DLD1 (cell line): ENCODE measurements around the gene MYLK2.
"Not testable (repeated sequence)": the region's sequence is repeated elsewhere in the genome, so short reads cannot be mapped to it uniquely, and the experiment has no call there.

Source experiments
- in situ Hi-C: cut with HindIII; loops from 2 replicates; pipeline ENCODE4 v1.10.0; 2017; ENCODE audit warnings: low sequenced_read_pairs

The MYLK2 gene

DNA sequence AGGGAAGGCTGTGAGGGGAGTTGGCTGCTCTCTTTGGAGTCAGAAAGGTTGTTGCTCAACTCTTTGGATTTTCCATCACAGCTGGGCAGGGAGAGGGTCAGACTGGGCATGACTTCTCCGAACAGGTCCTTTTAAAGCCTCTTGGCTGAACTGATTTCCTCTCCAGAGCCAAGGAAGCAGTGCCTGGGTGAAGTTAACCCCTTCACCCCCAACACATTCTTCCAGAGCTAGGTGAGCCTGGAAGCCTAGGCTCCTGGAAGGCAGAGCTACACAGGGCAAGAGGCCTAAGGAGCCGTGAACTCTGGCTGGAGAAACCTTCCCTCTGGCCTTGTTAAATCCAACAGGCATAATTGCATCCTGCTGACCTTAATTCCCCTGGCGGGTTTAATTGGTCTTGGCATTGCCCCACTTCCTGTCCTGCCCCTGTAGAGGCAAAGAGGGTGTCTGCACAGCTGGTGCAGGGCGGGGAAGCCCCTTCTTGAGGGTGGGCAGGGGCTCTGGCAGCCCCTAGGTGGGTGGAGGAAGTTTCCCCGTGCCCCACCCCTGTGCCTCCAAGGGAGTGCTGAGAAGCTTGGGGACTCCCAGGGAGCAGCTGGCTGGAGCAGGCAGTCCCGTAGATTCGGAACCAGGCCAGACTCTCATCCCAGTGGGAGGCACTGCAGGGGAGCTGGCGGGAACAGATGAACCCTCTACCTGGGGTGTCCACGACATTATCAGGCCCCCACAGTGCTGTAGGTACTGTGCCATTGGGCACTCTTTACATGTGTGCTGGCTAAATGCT, 3.6 kb upstream of the MYLK2 start:
- in situ Hi-C loops, result no loop called here

DNA sequence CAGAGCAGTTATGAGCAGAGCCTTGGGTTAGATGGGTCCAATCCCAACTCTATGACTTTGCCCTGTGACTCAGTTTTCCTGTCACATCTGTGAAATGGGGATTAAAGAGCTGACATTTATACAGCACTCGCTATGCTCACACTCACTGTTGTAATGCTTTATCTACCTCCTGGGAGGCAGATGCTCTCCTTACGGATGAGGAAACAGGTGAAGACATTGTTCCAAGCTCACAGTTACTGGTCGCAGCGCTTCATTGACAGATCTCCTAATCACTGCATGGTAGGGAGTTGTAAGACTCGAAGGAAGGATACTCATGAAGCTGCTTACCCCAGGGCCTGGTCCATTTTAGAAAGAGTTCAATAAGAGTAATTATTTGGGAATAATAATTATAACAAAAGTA, 2.9 kb upstream of the MYLK2 start:
- in situ Hi-C loops, result no loop called here

DNA sequence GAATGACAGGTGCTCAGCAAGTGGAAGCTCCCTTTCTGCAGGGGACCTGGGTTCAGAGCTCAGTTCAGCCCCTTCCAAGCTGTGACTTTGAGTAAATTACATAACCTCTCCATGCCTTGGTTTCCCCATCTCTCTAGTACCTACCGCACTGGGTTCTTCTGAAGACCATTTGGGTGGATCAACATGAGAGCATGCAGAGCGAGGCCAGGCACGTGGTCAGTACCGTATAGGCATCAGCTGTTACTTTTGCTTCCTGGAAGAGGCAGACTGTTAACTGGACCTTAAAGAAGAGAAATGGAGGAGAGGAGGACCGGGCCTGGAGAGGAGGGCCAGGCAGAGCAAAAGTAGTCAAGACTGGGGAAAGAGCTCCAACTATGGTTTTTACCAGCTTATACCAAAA, 1.7 kb upstream of the MYLK2 start:
- in situ Hi-C loops, result no loop called here

DNA sequence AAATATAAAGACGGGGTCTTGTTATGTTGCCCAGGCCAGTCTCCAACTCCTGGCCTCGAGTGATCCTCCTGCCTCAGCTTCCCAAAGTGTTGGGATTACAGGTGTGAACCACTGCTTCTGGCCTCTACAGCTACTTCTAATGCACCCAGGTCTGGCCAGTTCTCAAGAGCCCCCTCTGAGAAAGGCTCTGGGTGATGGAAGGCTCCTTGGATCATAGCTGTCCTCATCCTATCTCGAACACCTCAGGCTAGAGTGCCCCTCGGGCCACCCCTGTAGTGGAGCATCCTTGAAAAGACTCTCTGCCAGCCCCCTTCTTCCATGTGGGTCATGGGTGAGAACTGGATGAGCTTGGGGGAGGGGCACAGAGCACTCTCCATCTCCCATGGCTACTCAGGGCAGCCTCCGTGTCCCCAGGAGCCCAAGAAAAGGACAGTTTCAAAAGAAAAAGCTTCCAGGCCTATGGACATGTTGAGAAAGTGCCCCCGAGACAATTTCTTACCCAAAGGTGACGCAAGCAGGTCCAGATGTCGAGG, 714 bp upstream of the MYLK2 start:
- in situ Hi-C loops, result no loop called here

DNA sequence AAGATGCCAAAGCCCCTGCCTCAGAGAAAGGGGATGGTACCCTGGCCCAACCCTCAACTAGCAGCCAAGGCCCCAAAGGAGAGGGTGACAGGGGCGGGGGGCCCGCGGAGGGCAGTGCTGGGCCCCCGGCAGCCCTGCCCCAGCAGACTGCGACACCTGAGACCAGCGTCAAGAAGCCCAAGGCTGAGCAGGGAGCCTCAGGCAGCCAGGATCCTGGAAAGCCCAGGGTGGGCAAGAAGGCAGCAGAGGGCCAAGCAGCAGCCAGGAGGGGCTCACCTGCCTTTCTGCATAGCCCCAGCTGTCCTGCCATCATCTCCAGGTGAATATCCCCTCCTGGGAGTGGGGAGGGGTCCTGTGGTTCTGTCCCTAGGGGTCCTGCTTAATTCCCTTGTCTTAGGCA, 1.1 kb downstream of the MYLK2 start:
- in situ Hi-C loops, result no loop called here

DNA sequence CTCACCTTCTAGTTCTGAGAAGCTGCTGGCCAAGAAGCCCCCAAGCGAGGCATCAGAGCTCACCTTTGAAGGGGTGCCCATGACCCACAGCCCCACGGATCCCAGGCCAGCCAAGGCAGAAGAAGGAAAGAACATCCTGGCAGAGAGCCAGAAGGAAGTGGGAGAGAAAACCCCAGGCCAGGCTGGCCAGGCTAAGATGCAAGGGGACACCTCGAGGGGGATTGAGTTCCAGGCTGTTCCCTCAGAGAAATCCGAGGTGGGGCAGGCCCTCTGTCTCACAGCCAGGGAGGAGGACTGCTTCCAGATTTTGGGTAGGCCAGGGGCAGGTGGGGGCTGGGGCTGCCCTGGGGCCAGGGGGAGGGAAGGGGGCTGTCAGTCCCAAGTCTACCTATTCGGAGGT, 2.3 kb downstream of the MYLK2 start:
- in situ Hi-C loops, result no loop called here

DNA sequence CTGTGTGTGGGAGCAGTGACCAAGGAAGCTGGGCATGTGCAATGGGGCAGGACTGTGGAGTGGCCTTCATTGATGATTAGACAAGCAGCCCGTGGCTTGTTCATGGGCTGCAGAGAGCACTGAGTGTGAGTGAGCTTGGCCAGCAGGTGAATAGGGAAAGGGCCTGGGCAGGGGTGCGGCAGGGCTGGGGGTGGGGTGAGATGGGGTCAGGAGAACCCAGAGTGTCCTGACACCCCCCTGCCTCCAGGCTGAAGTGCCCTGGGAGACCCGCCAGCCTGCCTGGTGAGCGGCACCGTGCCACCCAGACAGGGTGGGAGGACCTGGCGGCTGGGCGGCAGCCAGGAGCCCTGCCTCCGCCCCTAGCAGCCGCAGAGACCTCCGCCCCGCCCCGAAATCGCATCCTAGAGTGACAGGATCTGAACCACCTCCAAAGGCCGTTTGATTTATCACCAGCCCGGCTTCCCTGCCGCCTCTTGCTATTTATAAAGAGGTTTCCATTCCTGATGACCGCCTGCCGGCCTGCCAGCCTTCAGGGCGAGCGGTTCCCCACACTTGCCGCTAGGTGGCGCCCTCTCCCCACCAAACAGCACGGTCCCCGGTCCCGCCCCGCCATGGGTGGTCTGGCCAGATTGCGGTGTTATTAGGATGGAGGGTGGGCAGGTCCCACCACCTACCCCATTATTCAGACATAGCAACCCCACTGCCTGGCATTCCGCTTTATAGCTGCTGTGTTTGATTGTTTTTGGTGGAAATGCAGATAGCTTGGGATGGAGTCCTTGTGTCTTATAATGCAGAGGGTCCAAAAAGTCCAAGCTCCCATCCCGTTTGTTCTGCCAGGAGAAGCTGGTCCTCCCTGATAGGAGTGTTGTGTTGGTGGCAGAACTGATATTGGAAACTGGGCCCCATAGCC, 3.5 kb downstream of the MYLK2 start:
- in situ Hi-C loops, result no loop called here

DNA sequence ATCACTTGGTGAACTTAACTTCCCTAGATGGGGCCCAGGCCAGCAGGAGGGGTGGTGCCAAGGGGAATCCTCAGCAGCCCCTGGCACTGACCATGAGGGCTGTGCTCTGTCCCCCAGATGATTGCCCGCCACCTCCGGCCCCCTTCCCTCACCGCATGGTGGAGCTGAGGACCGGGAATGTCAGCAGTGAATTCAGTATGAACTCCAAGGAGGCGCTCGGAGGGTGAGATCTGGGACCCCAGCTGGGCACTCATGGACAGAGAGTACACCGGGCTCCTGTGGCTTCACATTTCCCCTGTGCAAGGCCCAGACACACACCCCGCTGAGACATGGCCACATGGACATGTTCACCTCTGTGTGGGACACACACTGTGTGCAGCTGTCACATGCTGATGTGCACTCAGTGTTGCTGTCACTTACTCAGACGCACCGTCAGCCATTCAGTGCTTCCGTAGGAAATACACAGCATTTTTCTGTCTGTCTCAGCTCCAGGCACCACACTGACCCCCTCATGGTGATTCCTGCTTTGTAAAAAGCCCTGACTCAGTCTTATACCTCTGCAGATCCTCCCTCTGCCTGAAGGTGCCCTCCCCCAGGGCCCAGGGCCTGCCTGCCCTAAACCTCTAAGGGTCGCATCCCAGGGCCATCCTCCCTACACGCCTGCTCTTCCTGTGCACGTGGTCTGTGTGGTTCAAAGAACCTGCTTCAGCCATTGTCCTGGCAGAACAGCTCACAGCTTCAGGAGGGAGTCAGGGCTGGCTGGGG, 4.4 kb downstream of the MYLK2 start:
- in situ Hi-C loops, result no loop called here

DNA sequence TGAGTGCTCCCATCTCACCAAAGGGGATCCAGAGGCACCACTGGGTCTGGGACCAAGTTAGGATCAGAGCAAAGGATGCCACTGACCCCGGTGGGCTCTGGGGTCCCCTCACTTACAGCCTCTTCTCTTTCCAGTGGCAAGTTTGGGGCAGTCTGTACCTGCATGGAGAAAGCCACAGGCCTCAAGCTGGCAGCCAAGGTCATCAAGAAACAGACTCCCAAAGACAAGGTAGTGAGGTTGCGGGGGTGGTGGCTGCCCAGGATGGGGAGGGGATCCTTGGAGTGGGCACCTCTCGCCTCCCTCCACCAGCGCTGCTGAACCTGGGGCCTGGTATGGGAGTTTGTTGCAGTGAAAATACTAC, 4.9 kb downstream of the MYLK2 start:
- in situ Hi-C loops, result no loop called here

DNA sequence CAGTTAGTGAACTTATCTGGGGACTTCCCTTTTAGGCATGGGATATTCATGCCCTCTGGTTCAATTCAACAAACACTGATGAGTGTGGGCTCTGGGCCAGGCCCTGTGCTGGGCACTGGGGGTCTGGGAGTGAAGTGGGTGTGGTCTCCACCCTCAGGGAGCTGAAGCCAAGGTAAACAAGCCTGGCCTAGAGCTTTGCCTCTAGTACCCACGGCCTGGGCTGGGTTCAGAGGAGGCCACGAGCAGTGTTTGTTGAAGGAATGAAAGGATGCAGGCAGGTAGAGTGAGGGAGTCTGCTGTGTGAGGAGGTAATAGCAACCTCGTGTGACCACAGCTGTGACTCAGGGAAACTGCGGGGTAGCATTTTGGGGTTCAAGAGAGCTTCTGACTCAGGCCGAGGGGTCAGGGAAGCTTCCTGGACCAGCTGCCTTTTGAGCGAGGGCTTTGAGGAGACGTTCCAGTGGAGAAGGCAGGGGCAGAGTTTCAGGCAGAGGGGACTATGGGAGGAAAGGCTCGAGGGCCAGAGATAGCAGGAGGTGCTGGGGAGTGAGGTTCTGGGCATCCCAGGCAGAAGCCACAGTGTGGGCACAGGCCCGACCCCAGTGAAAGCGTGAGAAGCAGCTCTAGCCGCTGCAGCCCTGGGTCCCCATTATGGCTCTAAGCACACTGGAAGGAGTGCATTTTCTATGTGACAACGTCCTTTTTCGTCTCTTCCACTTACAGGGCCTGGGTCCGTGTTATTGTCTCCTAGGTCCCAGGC, 5.6 kb downstream of the MYLK2 start:
- in situ Hi-C loops, result no loop called here

DNA sequence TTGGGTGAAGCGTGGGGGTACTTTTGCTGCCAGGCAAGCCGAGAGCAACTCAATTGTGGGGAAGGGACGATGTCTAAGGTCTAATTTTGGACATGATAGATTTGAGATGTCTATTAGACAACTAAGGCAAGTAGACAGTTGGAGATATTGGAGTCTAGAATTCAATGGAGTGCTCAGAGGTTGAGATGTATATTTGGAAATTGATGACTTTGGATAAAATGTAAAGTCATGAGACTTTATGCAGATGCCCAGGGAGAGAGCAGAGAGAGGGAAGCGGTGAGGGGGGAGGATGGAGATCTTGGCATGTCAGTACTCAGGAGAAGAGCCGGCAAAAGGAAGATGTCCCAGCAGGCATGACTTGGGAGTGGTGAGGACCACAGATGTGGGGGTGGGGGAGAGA, 6.9 kb downstream of the MYLK2 start:
- in situ Hi-C loops, result no loop called here

DNA sequence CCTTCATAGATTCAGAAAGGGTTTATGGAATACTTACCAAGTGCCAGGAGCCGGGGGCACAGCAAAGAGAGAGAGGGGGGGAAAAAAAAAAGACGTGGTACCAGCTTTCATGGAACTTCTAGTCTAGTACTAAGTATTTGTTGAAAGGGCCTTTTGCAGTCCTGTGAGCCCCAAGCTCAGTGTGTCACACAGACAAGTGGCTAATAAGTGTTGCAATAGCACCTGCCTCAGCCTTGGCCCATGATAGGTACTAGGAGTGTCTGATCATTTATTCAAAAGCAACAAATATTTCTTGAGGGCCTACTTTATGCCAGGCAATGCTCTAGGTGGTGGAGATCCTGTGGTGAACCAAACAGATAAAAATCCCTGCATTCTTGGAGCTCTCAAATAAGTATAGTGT, 7.9 kb downstream of the MYLK2 start:
- in situ Hi-C loops, result no loop called here

DNA sequence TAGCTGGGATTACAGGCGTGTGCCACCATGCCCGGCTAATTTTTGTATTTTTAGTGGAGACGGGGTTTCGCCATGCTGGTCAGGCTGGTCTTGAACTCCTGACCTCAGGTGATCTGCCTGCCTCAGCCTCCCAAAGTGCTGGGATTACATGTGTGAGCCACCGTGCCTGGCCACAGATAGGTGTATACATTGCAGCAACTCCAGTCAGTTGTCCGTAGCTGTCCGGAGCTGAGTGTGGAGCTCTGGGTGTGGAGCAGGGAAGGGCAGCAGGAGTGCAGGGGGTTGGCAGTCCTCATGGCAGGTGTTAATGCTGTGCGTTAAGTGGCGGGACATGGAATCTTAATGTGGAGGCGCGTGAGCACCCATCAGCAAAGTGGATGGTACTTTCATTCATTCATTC, 8.9 kb downstream of the MYLK2 start:
- in situ Hi-C loops, result not testable (repeated sequence)

DNA sequence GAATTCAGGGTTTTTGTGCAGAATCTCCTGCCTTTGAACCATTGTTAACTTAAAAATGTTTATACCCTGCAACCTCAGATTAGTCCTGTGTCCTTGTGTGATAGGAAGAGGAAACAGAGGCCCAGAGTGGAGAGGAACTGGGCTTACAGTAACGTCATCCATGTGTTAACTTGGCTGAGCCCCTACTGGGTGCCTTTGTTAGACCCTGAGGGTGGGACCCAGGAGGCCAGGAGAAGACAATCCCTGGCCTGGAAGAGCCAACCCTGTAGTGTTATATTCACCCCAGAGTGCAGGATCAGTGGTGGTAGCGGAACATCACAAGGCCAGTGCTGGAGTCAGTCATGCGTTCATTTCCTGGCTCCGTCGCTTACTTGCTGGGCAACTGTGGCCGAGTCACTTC, 10.6 kb downstream of the MYLK2 start:
- in situ Hi-C loops, result loop anchor here (10.0 kb wide), 1 partner anchor 115 kb away; no protein-coding TSS in a partner anchor

DNA sequence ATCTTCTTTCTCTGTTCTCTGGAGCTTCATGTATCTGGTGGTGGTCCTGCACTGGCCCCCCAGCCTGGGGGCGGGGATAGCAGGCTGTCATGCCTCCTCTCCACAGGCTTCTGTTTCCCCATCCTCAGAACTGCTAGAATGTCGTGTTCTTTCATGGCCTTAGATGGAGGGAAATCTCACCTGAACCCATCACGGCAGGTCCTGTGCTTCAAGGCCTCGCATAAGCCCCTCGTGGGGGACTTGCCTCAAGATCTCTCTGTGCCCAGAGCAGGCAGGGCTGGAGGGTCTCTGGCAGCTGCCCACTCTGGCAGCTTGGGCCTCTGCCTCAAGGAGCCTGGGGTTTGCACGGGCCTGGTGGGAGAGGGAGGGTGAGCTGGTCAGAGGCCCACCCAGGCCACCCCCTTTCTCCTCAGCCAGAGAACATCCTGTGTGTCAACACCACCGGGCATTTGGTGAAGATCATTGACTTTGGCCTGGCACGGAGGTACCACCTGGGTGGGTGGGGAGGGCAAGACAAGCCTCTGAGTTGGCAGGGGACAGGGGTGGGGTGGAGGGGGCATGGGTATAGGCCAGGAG, 11.3 kb downstream of the MYLK2 start:
- in situ Hi-C loops, result loop anchor here (10.0 kb wide), 1 partner anchor 114 kb away; no protein-coding TSS in a partner anchor

DNA sequence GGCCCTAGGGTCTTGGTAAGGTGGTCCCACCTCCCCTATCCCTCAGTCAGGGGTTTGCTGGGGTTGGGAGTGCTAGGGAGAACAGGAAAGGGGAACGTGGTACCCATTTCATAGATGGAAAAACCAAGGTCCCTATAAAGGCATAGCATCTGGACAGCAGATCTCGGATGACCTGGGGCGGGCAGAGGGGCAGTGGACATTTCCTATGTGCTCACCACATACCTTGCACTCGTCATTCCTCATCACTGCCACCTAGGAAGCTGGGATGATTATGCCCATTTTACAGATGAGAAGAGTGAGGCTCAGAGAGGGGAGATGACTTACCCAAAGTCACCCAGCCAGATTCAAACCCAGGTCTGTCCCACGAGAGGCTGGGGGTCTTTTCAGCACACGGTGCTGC, 12.1 kb downstream of the MYLK2 start:
- in situ Hi-C loops, result loop anchor here (10.0 kb wide), 1 partner anchor 114 kb away; no protein-coding TSS in a partner anchor

DNA sequence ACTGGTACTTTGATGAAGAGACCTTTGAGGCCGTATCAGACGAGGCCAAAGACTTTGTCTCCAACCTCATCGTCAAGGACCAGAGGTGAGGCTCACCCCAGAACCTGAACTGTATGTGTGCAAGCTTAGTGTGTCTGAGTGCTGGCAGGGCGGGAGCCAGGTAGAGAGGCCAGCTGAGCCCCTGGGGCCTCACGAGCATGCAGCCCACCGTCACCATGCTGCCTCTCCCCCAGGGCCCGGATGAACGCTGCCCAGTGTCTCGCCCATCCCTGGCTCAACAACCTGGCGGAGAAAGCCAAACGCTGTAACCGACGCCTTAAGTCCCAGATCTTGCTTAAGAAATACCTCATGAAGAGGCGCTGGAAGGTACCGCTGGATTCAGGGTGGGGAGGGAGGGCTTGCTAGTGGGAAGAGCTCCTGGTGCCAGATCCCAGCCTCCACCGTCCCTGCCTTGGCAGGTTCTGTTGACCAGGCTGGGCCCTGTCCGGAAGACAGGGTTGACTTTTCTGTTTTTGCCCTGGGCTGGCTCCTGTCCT, 12.7 kb downstream of the MYLK2 start:
- in situ Hi-C loops, result loop anchor here (10.0 kb wide), 1 partner anchor 113 kb away; no protein-coding TSS in a partner anchor

DNA sequence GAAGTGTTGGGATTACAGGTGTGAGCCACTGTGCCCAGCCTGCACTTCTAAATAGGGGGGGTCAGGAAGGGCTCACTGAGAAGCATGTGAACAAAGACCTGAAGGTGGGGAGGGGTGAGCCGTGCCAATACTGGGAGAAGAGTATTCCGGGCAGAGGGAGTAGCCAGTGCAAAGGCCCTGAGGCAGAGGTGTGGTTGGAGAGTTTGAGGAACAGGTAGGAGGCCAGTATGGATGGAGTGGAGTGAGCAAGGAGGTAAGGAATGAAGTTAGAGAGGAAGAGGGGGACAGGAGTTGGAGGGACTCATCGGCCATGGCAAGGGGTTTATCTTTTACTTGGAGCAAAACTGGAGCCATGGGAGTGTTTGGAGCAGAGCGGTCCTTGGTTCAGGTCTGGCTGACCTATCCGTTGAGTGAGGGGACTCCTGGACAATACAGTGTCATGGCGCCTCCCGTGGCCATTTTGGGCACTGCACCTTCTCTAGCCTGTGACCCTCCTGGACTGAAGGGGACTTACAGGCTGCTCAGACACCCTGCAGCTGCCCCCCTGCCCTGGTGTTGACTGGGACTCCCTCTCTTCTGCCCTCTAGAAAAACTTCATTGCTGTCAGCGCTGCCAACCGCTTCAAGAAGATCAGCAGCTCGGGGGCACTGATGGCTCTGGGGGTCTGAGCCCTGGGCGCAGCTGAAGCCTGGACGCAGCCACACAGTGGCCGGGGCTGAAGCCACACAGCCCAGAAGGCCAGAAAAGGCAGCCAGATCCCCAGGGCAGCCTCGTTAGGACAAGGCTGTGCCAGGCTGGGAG, 14.2 kb downstream of the MYLK2 start:
- in situ Hi-C loops, result loop anchor here (10.0 kb wide), 1 partner anchor 111 kb away; no protein-coding TSS in a partner anchor
